ENCODE results near the gene LOXL1. TPM values are rescaled to one million over a fixed set of nuclear protein-coding genes. Genes with fewer than 3 reads are reported as not detected.

Gene LOXL1
- total and polyA plus RNA-seq, 9 donors, result 20.0 to 48.0 (median 34.2) TPM

GRCh38 chr15:73923488-73924164, 2.6 kb upstream of the LOXL1 start:
- peaks cover 63% of the 10 kb centered on the region for H3K4me1 ChIP-seq (ENCODE audit: control insufficient read depth, insufficient read depth, low read length)
- peaks cover 6% of the 10 kb centered on the region for H3K27me3 ChIP-seq (ENCODE audit: control insufficient read depth, insufficient read depth, low read length)
- no peaks in the 10 kb centered on the region for H3K36me3 ChIP-seq (ENCODE audit: control insufficient read depth, insufficient read depth, low read length)
- H3K4me3 ChIP-seq (ENCODE audit: low read length), result no peak overlapping the region
- no peaks in the 10 kb centered on the region for H3K9me3 ChIP-seq (replicated peaks; ENCODE audit: control insufficient read depth, low read depth, low read length)
- H3K27ac ChIP-seq (ENCODE audit: low read length), result peak overlapping the region; percentile 69
- DNase-seq, result no peak
- no CpG with 5 or more reads among the region's 6 CpGs for WGBS (ENCODE audit: insufficient coverage)

DNA sequence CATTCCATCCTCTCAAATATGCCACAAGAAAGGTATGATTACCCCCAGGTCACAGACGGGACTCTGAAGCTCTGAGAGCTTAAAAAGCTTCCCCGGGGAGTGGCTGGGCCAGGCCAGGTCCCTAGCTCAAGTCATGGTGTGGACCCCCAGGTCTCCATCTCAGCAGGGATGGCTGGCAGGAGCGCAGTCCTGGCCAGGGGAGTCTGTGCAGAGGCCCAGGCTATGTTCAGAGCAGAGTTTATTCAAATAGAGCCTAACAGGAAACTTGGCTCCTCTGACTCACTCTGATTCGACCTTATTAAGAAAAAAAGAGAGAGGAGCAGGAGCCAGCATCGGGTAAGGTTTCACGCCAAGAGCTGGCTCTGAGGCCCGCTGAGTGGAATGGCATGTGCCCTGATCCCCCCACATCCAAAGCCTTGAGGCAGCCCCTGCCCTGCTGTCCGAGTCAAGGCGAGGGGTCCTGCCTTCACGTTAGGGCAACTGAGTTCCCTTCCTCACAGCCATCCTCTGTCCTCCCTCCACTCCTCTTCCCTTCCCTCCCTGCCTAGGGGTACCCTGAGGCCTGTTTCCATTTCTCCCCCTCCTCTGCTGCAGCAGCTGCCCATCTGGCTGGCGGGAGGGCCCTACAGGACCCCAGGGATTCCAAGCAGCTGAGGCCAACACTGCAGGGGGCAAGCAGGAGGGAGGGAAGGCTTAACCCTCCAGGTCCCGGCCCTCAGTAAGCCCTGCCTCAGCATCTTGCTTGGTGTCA, 1.9 kb upstream of the LOXL1 start:
- Histone ChIP-seq H3K4me3 (ENCODE audit: low read length) (no peak overlapping the region), H3K4me1 (ENCODE audit: control insufficient read depth, insufficient read depth, low read length) (peaks cover 70% of the 10 kb centered on the region), H3K27ac (ENCODE audit: low read length) (peak overlapping the region; percentile 70), H3K9me3 (replicated peaks; ENCODE audit: control insufficient read depth, low read depth, low read length) (no peaks in the 10 kb centered on the region), H3K27me3 (ENCODE audit: control insufficient read depth, insufficient read depth, low read length) (peaks cover 10% of the 10 kb centered on the region), H3K36me3 (ENCODE audit: control insufficient read depth, insufficient read depth, low read length) (no peaks in the 10 kb centered on the region)
- 3% methylated on average over 10 of the region's 12 CpGs for WGBS (ENCODE audit: insufficient coverage)
- peak; percentile 79 for DNase-seq

DNA sequence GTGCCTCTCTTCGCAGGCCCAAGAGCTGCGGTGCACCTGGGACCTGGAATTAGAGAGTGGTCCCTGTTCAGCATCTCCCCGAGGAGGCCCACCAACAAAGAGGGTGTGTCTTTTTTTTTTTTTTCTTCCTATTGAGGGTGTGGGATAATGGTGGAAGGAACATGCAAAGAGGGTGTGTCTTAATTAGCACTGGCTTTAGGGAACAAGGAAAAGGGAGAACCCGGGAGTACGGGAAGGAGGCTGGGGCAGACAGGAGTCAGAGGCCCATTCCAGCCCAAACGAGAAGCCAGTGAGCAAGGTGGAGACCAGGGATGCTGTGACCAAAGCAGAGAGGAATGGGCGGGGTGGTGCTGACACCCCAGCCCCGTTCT, 429 bp upstream of the LOXL1 start:
- no peak for DNase-seq
- peaks cover 10% of the 10 kb centered on the region for H3K27me3 ChIP-seq (ENCODE audit: control insufficient read depth, insufficient read depth, low read length)

DNA sequence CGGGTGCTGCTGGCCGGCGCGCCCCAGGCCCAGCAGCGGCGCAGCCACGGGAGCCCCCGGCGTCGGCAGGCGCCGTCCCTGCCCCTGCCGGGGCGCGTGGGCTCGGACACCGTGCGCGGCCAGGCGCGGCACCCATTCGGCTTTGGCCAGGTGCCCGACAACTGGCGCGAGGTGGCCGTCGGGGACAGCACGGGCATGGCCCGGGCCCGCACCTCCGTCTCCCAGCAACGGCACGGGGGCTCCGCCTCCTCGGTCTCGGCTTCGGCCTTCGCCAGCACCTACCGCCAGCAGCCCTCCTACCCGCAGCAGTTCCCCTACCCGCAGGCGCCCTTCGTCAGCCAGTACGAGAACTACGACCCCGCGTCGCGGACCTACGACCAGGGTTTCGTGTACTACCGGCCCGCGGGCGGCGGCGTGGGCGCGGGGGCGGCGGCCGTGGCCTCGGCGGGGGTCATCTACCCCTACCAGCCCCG, 777 bp downstream of the LOXL1 start:
- DNase-seq, result peak; percentile 56
- peaks cover 82% of the 10 kb centered on the region for H3K4me1 ChIP-seq (ENCODE audit: control insufficient read depth, insufficient read depth, low read length)
- no peaks in the 10 kb centered on the region for H3K36me3 ChIP-seq (ENCODE audit: control insufficient read depth, insufficient read depth, low read length)
- no peaks in the 10 kb centered on the region for H3K9me3 ChIP-seq (replicated peaks; ENCODE audit: control insufficient read depth, low read depth, low read length)
- WGBS (ENCODE audit: insufficient coverage), result under 1% methylated on average over 64 of the region's 65 CpGs
- H3K27ac ChIP-seq (ENCODE audit: low read length), result peak overlapping the region; percentile 77
- peak overlapping the region; percentile 50 for H3K4me3 ChIP-seq (ENCODE audit: low read length)
- peaks cover 10% of the 10 kb centered on the region for H3K27me3 ChIP-seq (ENCODE audit: control insufficient read depth, insufficient read depth, low read length)

More for the DNA sequence above, 429 bp upstream of the LOXL1 start:
- H3K4me3 ChIP-seq (ENCODE audit: low read length), result peak overlapping the region; percentile 50
- H3K36me3 ChIP-seq (ENCODE audit: control insufficient read depth, insufficient read depth, low read length), result no peaks in the 10 kb centered on the region
- H3K27ac ChIP-seq (ENCODE audit: low read length), result no peak overlapping the region
- peaks cover 84% of the 10 kb centered on the region for H3K4me1 ChIP-seq (ENCODE audit: control insufficient read depth, insufficient read depth, low read length)
- H3K9me3 ChIP-seq (replicated peaks; ENCODE audit: control insufficient read depth, low read depth, low read length), result no peaks in the 10 kb centered on the region
- 24% methylated on average over 6 of the region's 8 CpGs for WGBS (ENCODE audit: insufficient coverage)

GRCh38 chr15:73927476-73928240, 1.4 kb downstream of the LOXL1 start:
- H3K36me3 ChIP-seq (ENCODE audit: control insufficient read depth, insufficient read depth, low read length), result no peaks in the 10 kb centered on the region
- DNase-seq, result peak; percentile 58
- no peaks in the 10 kb centered on the region for H3K9me3 ChIP-seq (replicated peaks; ENCODE audit: control insufficient read depth, low read depth, low read length)
- H3K4me3 ChIP-seq (ENCODE audit: low read length), result peak overlapping the region; percentile 50
- no peak overlapping the region for H3K27ac ChIP-seq (ENCODE audit: low read length)
- peaks cover 75% of the 10 kb centered on the region for H3K4me1 ChIP-seq (ENCODE audit: control insufficient read depth, insufficient read depth, low read length)
- WGBS (ENCODE audit: insufficient coverage), result under 1% methylated on average over 70 of the region's 78 CpGs
- H3K27me3 ChIP-seq (ENCODE audit: control insufficient read depth, insufficient read depth, low read length), result peaks cover 10% of the 10 kb centered on the region

GRCh38 chr15:73928241-73928579, 1.9 kb downstream of the LOXL1 start:
- peaks cover 10% of the 10 kb centered on the region for H3K27me3 ChIP-seq (ENCODE audit: control insufficient read depth, insufficient read depth, low read length)
- H3K27ac ChIP-seq (ENCODE audit: low read length), result no peak overlapping the region
- 81% methylated on average over 3 of the region's 3 CpGs for whole genome bisulfite sequencing (ENCODE audit: insufficient coverage)
- no peaks in the 10 kb centered on the region for H3K36me3 ChIP-seq (ENCODE audit: control insufficient read depth, insufficient read depth, low read length)
- H3K9me3 ChIP-seq (replicated peaks; ENCODE audit: control insufficient read depth, low read depth, low read length), result no peaks in the 10 kb centered on the region
- DNase-seq, result no peak
- H3K4me1 ChIP-seq (ENCODE audit: control insufficient read depth, insufficient read depth, low read length), result peaks cover 70% of the 10 kb centered on the region
- H3K4me3 ChIP-seq (ENCODE audit: low read length), result peak overlapping the region; percentile 50

- H3K36me3 ChIP-seq (ENCODE audit: control insufficient read depth, insufficient read depth, low read length), result no peaks in the 10 kb centered on the region
- H3K27ac ChIP-seq (ENCODE audit: low read length), result no peak overlapping the region
- DNase-seq, result peak; percentile 20
- peaks cover 10% of the 10 kb centered on the region for H3K27me3 ChIP-seq (ENCODE audit: control insufficient read depth, insufficient read depth, low read length)
- no peaks in the 10 kb centered on the region for H3K9me3 ChIP-seq (replicated peaks; ENCODE audit: control insufficient read depth, low read depth, low read length)
- H3K4me1 ChIP-seq (ENCODE audit: control insufficient read depth, insufficient read depth, low read length), result peaks cover 61% of the 10 kb centered on the region
- no peak overlapping the region for H3K4me3 ChIP-seq (ENCODE audit: low read length)
- WGBS (ENCODE audit: insufficient coverage), result 29% methylated on average over 2 of the region's 5 CpGs
Observed at GRCh38 chr15:73928971-73929627, 2.8 kb downstream of the LOXL1 start.

- Histone ChIP-seq H3K27me3 (ENCODE audit: control insufficient read depth, insufficient read depth, low read length) (peaks cover 10% of the 10 kb centered on the region), H3K9me3 (replicated peaks; ENCODE audit: control insufficient read depth, low read depth, low read length) (no peaks in the 10 kb centered on the region), H3K27ac (ENCODE audit: low read length) (no peak overlapping the region), H3K4me1 (ENCODE audit: control insufficient read depth, insufficient read depth, low read length) (peaks cover 48% of the 10 kb centered on the region), H3K4me3 (ENCODE audit: low read length) (no peak overlapping the region), H3K36me3 (ENCODE audit: control insufficient read depth, insufficient read depth, low read length) (no peaks in the 10 kb centered on the region)
- peak; percentile 78 for DNase-seq
- 40% methylated on average over 1 of the region's 8 CpGs for WGBS (ENCODE audit: insufficient coverage)
Observed at GRCh38 chr15:73930371-73930770, 4.1 kb downstream of the LOXL1 start.

DNA sequence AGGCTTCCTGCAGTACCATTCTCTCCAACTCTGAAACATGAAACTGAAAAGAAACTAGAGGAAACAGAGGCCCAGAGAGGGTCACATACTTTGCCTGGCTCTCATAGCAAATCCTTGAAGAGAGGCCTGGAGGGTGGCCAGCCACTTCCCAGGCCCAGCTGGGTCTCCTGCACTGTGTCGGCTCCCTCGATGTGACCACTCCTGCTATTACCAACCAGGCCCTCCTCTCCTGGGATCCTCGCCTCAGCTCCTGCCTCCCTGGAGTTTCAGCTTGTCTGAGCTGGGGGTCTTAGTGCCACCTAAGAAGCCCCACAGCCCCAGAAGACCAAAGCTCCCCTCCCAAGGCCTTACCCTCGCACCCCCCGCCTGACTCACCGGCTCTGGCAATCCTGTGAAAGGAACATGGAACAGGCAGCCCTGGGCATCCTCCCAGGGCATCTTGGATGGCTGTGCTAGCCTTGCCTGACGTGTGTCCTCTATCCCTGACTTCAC, 4.6 kb downstream of the LOXL1 start:
- H3K9me3 ChIP-seq (replicated peaks; ENCODE audit: control insufficient read depth, low read depth, low read length), result no peaks in the 10 kb centered on the region
- 57% methylated on average over 6 of the region's 7 CpGs for WGBS (ENCODE audit: insufficient coverage)
- no peak overlapping the region for H3K27ac ChIP-seq (ENCODE audit: low read length)
- peaks cover 10% of the 10 kb centered on the region for H3K27me3 ChIP-seq (ENCODE audit: control insufficient read depth, insufficient read depth, low read length)
- no peak overlapping the region for H3K4me3 ChIP-seq (ENCODE audit: low read length)
- peak; percentile 41 for DNase-seq
- peaks cover 44% of the 10 kb centered on the region for H3K4me1 ChIP-seq (ENCODE audit: control insufficient read depth, insufficient read depth, low read length)
- H3K36me3 ChIP-seq (ENCODE audit: control insufficient read depth, insufficient read depth, low read length), result no peaks in the 10 kb centered on the region

Measured in muscle of leg (tissue), 11 donors.